Activated effector memory CD4-positive, alpha-beta T cell treated with anti-CD3 and anti-CD28 coated beads, Interleukin-2, amount 50 U/mL, for 16 hours (primary cell): ENCODE results near the gene DDX54.

ENCODE experiments used
- DNase-seq: peaks from one replicate; pipeline ENCODE4 v3.0.0-alpha.2; 2020

The DDX54 gene

DNA sequence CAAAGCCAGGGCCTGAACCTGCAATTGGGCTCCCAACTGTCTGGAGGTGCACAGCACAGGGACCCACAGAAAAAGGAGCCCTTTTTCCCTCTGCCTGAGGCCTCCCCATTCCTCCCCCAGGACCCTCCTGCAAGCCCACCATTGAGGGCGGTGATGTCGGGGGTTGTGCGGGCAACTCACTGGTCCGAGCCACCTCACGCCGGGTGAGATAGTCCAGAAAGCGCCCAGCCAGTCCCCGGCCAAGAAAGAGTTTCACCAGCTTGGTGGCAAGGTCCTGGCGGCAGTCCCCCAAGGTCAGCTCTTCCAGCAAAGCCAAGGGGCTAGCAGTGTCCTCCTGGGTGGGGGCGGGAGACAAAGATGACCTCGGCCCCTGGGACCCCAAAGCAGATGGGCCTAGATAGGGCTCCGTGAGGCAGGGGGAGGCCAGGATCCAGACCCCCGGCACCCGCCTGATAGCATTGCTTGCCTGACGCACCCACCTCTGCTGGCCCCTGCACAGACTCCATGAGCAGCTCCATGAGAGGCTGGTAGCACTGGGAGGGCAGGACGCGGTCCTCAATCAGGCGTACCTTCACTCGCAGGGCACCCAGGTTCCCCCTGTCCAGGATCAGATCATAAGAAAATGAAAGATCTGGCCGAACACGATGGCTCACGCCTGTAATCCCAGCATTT, 69.7 kb downstream of the DDX54 start:
- DNase-seq = no peak

DNA sequence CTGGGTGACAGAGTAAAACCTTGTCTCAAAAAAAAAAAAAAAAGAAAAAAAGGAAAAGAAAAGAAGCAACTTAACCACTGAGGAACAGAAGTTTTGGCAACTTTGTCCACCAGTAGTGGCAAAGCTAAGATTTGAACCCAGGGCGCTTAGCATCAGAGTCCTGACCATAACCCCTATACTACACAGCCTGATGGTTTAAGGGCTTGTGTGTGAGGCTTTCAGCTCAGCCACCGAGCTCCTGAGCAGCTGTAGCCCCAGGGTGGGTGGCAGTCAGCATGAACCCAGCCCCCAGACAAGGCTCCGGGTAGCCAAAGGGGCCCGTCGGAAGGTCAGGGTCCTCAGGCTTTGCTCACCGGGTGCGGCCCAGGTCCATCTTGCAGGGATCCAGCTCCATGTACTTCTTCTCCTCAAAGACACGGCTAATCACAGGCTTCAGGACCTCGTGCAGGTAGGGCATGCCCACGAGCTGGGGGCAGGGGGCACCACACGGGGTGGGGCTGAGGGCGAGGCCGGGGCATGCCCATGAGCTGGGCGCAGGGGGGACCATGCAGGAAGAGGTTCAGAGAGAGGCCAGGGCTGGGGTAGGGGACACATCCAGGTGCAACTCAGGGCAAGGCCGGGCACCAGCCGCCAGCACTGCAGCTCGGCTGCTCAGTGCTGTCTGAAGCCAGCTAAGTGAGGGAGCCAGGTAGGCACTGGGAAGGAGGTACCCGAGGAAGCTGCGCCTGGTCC, 70.7 kb downstream of the DDX54 start:
- DNase-seq = no peak

DNA sequence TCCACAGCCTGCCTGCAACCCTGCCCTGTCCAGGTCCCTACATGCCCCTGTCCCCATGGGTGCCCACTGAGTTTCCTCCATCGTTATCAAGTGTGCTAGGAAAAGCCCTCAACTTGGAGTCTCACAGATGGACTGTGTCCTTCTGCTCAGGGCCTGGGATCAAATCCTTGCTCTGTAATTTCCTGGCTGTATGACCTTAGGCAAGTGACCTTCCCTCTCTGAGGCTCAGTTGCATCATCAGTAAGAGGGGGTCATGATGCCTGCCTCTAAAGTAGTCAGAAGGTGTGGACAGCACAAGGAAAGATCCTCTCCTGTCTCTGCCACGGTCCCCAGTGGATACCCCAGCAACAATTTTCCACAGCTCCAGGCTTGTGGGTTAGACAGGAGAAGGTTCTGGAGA, 71.9 kb downstream of the DDX54 start:
- no peak for DNase-seq

DNA sequence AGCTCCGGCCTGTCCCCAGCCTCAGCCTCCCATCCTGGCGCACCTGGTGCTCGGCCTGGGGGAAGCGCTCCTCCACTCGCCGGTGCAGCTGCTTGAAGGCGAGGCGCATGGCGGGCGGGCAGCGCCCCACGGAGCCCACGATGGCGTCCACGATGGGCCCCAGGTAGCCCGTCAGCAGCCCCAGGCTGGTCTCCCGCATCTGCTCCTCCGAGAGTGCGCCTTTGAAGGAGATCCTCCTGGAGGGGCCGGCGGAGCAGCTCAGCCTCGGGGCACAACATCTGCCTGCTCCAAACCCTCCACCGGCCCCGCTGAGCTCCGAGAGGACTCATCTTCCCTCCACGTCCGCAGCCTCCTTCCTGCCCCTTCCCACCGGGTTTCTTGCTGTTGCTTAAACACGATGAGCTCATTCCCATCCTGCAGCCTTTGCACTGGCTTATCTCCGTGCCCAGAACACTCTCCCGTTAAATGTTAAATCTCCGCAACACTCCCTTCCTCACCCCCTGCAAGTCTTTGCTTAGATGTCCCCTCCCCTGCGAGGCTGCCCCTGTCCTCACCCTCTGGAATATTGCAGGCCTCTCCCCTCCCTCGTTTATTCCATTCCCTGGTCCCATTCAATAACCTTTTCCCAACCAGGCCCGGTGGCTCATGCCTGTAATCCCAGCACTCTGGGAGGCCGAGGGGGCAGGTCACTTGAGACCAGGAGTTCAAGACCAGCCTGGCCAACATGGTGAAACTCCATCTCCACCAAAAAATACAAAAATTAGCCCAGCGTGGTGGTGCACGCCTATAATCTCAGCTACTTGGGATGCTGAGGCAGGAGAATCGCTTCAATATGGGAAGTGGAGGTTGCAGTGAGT, 73.0 kb downstream of the DDX54 start:
- no peak for DNase-seq

DNA sequence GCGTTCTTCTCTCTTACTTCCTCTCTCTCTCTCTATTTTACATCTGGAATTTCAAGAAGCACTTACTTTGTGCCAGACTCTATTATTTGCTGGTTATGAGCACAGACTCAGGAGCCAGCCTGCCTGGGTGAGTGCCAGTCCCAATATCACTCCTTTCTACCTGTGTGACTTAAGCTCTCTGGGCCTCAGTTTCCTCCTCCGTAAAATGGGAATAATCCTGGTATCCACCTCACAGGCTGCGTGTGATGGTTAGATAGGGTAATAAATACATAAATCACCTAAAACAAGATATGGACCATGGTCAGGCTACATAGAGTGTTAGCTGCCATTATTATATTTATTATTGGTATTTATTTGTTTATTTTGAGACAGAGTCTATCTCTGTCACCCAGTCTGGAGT, 74.0 kb downstream of the DDX54 start:
- no peak for DNase-seq

DNA sequence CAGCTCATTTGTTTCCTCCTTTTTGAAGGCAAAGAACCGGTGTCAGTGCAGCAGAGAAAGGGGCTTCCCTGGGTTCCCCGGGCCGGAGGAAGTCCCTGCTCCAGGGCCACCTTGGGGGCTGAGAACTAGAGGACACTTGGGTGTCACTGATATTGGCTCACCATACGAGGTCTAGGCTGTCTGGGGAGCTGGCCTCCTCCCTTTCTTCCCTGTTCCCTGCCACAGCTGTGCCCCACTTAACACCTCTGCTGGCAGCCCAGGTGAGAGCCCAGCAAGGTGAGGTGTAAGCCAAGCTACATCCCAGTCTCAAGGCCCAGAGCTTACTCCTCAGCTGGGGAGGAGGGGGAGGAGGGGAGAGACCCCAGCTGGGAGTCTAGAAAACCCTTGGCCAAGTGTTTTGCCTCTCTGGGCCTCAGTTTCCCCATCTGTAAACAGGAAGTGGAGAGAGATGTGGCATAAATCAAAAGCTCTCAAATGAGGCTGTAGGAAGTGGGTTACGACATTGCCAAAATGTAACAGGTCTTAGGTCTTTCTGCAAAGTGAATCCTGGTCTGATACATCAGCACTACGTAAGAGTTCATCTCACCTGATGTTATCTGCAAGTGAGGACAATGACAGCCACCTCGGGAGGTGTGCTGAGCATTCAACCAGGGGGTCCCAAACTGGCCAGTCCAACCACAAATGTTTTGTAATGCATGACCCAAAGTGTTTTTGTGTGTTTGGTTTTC, 75.2 kb downstream of the DDX54 start:
- DNase-seq = no peak

DNA sequence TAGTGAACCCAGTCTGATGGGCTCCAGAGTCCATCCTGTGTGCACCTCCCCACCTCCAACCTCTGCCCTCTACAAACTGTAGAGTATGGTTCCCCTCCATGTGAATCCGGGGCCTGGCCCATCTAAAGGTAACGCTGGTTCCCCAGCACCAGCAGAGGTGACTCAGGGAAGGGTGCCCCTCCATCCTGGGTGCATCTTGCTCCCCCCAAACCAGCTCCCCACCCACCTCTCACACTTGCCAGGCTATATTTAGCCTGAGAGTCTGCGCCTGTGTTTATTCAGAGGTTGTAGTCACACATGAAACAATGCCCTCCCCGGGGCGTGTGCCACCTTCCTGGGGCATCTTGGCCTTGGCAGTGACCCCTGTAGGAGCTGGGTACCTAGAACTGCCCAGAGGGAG, 75.9 kb downstream of the DDX54 start:
- DNase-seq = no peak

DNA sequence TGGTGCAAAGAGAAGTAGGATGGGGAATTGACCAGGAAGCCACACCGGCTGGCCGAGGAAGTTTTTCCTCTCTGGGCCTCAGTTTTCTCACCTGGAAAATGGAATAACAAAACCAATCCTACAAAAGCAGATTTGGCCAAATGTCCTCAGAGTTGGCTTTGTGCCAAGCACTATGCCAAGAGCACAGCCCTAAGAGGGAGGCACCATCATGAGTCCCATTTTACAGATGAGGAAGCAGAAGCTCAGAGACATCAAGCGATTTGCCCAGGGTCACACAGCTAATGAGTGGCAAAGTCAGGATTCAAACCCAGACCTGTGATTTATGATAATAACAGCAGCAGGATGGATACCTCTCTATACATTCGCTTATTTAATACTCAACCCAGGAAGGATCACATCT, 77.0 kb downstream of the DDX54 start:
- no peak for DNase-seq
